SJSA1 (cell line): ENCODE data around the gene PARD3B. TPM values are rescaled to one million over a fixed set of nuclear protein-coding genes. Genes with fewer than 3 reads are reported as not detected.
"Not testable (repeated sequence)": the region's sequence is repeated elsewhere in the genome, so short reads cannot be mapped to it uniquely, and the experiment has no call there.

Source experiments
- DNase-seq, 2 experiments: peaks; one replicate each; pipeline ENCODE4 v3.0.0-alpha.2; 2015 to 2020; ENCODE audit warnings: low spot score in 2 of 2, low read depth in 1 of 2
- H3K27ac ChIP-seq: fragments of 250-450 bp; sonication (Bioruptor Pico); 2 replicates; pipeline ENCODE4 v1.5.1; 2020; ENCODE audit warnings: mild to moderate bottlenecking, moderate library complexity
- H3K27me3 ChIP-seq: fragments of 250-450 bp; sonication (Bioruptor Pico); replicated peaks from 2 replicates; pipeline ENCODE4 v1.5.1; 2020; ENCODE audit warnings: mild to moderate bottlenecking, moderate library complexity
- H3K36me3 ChIP-seq: fragments of 250-450 bp; sonication (Bioruptor Pico); 2 replicates; pipeline ENCODE4 v1.5.1; 2020; ENCODE audit warnings: mild to moderate bottlenecking
- H3K4me1 ChIP-seq: fragments of 250-450 bp; sonication (Bioruptor Pico); replicated peaks from 2 replicates; pipeline ENCODE4 v1.6.1; 2021; ENCODE audit warnings: mild to moderate bottlenecking
- H3K4me3 ChIP-seq: fragments of 250-450 bp; sonication (Bioruptor Pico); 2 replicates; pipeline ENCODE4 v1.5.1; 2020; ENCODE audit warnings: mild to moderate bottlenecking
- H3K9me3 ChIP-seq: fragments of 250-450 bp; sonication (Bioruptor Pico); replicated peaks from 2 replicates; pipeline ENCODE4 v1.5.1; 2020; ENCODE audit warnings: mild to moderate bottlenecking
- total RNA-seq: library from RNA; depleted of rRNA; stranded (reverse); fragments of >200 nt; shearing (Covaris generic); gene quantifications from 2 replicates; pipeline ENCODE4 v1.2.3, GENCODE V29; 2014

The PARD3B gene
- total RNA-seq, 1 experiment from 2014 or later, result 10.6 TPM

DNA sequence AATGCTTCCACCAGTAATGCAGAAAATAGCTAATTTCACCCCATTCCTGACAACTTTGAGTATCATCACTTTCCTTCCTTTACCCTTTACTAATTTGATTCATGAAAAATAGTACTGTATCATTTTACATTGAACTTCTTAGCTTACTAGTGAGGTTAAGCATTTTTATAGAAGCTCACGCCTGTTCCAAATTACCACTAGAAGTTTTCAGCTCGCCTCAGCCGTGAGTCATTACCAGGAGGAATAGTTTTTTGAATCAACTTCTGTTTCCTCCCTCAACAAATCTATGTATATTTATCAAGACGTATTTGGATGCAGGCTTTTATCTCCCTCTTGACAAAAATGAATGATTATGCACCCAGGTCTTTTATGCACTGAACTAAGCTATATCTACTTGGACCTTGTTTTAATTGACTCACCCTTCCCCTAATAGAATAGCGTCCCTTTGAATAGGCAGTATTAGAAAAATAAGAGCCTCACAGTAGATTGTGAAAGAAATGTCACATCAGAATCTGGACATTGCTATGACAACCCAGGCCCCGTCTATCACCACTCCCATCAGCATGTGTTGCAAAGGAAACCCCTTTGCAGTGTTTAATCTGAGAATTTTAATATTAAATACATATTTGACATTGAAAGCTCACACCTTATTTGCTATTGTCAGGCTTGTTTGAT, 929.6 kb downstream of the PARD3B start:
- Histone ChIP-seq H3K4me3 (no peak overlapping the region), H3K27me3 (no peaks in the 10 kb centered on the region), H3K4me1 (peaks cover 44% of the 10 kb centered on the region), H3K9me3 (no peaks in the 10 kb centered on the region), H3K36me3 (no peaks in the 10 kb centered on the region), H3K27ac (0 out of 2 replicates have a peak overlapping the region, but pooled peaks have one; percentile 5)
- peak in 1 of 2 experiments; percentile 38 for DNase-seq

DNA sequence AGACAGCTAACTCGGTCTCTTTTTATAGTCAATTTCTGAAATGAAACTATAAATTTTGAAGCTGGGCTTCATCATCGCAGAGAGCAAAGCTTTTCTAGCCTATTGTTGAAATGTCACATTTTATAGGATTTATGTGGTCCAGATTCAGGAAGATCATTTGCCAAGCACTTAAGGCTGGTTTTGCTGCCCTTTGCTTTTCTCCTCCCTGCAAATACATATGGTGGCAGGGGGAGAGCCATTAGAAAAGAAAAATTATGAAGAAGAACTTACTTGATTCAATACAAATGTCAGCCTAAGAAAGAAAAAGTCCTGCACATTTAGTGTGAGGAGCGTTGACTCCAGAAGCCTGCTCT, 930.1 kb downstream of the PARD3B start:
- DNase-seq, result no peak
- H3K4me3 ChIP-seq, result no peak overlapping the region
- H3K9me3 ChIP-seq, result no peaks in the 10 kb centered on the region
- H3K27ac ChIP-seq, result no peak overlapping the region
- H3K4me1 ChIP-seq, result peaks cover 44% of the 10 kb centered on the region
- H3K36me3 ChIP-seq, result no peaks in the 10 kb centered on the region
- H3K27me3 ChIP-seq, result no peaks in the 10 kb centered on the region

GRCh38 chr2:205477016-205477705, 931.9 kb downstream of the PARD3B start:
- peak; percentile 56 to 88 for DNase-seq
- Histone ChIP-seq H3K9me3 (no peaks in the 10 kb centered on the region), H3K4me1 (peaks cover 44% of the 10 kb centered on the region), H3K36me3 (no peaks in the 10 kb centered on the region), H3K4me3 (no peak overlapping the region), H3K27ac (peak overlapping the region; percentile 75), H3K27me3 (no peaks in the 10 kb centered on the region)

- Histone ChIP-seq H3K27ac (no peak overlapping the region), H3K36me3 (no peaks in the 10 kb centered on the region), H3K9me3 (no peaks in the 10 kb centered on the region; the same call in 1 of the 2 replicates), H3K27me3 (no peaks in the 10 kb centered on the region), H3K4me3 (no peak overlapping the region), H3K4me1 (peaks cover 18% of the 10 kb centered on the region)
- DNase-seq, result no peak
These were observed 936.6 kb downstream of the PARD3B start for GRCh38 chr2:205481861-205482260.

GRCh38 chr2:205482399-205483081, 937.3 kb downstream of the PARD3B start:
- Histone ChIP-seq H3K27ac (no peak overlapping the region), H3K4me3 (no peak overlapping the region), H3K9me3 (no peaks in the 10 kb centered on the region; the same call in 1 of the 2 replicates), H3K27me3 (no peaks in the 10 kb centered on the region), H3K4me1 (peaks cover 14% of the 10 kb centered on the region), H3K36me3 (no peaks in the 10 kb centered on the region)
- no peak for DNase-seq

DNA sequence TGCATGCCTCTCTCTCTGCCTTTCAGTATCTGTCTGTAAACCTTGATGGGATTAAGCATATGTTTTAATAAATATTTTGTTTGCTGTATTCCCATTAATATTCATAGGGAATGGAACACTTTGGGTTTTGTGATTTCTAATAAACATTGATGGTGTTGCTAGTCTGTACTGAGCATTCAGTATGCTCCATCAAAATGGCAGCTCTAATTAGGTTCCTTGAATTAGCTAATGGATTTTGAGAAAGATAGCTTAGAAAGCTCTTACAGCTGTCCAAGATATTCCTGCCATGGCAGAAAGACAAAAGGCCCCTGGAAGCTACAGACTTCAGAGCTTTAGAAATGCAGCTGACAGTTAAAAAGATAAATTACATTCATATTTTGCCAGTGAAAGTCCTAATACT, 937.8 kb downstream of the PARD3B start:
- DNase-seq, result no peak
- peaks cover 8% of the 10 kb centered on the region for H3K4me1 ChIP-seq
- no peak overlapping the region for H3K4me3 ChIP-seq
- H3K27me3 ChIP-seq, result no peaks in the 10 kb centered on the region
- H3K9me3 ChIP-seq, result no peaks in the 10 kb centered on the region; the same call in 1 of the 2 replicates
- H3K36me3 ChIP-seq, result no peaks in the 10 kb centered on the region
- H3K27ac ChIP-seq, result no peak overlapping the region

- H3K9me3 ChIP-seq, result no peaks in the 10 kb centered on the region; the same call in 1 of the 2 replicates
- H3K27me3 ChIP-seq, result no peaks in the 10 kb centered on the region
- H3K4me3 ChIP-seq, result no peak overlapping the region
- no peaks in the 10 kb centered on the region for H3K36me3 ChIP-seq
- DNase-seq, result no peak
- no peaks in the 10 kb centered on the region for H3K4me1 ChIP-seq
- no peak overlapping the region for H3K27ac ChIP-seq
These were observed 938.9 kb downstream of the PARD3B start for GRCh38 chr2:205484215-205484614.

GRCh38 chr2:205484764-205485163, 939.5 kb downstream of the PARD3B start:
- Histone ChIP-seq H3K27ac (no peak overlapping the region), H3K4me3 (no peak overlapping the region), H3K9me3 (no peaks in the 10 kb centered on the region; the same call in 1 of the 2 replicates), H3K4me1 (no peaks in the 10 kb centered on the region), H3K27me3 (no peaks in the 10 kb centered on the region), H3K36me3 (no peaks in the 10 kb centered on the region)
- no peak for DNase-seq

DNA sequence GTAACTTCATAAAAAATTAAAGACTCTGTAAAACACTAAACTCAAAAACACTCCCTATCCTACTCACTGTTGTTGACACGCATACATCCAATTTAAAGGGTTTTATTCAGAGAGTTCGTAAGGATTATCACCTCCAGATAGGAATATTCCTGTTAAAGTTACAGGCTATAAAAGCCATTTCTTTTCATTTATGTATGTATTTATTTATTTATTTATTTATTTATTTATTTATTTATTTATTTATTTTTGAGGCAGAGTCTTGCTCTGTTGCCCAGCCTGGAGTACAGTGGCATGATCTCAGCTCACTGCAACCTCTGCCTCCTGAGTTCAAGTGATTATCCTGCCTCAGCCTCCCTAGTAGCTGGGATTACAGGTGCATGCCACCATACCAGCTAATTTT, 948.3 kb downstream of the PARD3B start:
- not testable (repeated sequence) for H3K4me3 ChIP-seq, H3K27me3 ChIP-seq

DNA sequence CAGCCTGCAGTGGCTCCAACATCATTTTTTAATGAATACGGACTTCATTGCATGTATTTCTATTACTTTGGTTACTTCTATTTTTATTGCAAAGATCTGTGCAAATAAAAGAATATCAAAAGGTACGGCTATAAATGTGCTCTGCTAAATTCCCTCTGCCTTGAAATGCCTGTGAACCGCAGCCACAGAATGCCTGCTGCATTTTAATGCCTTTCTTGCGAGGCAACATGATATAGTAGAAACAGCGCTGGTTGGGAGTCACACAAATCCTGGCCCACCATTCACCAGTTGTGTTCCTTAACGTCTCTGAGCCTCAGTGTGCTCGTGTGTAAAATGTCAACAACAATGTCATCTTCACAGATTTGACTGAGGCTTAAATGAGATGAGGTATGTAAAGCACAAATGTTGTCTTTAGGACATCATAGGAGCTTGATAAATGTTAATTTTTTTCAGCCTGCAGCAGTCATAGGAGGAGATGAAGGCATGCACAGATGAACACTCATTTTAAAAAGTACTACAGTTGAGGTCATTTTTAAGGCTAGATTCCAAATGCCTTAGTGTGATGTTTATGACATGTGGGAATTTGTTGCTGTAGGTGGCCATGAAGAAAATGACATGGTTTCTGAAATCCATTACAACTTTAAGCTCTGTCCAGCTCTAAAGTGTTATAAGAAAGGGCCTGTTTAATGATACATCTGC, 949.4 kb downstream of the PARD3B start:
- H3K27ac ChIP-seq, result no peak overlapping the region
- H3K36me3 ChIP-seq, result no peaks in the 10 kb centered on the region
- no peak overlapping the region for H3K4me3 ChIP-seq
- no peak for DNase-seq
- H3K27me3 ChIP-seq, result no peaks in the 10 kb centered on the region
- H3K4me1 ChIP-seq, result no peaks in the 10 kb centered on the region
- no peaks in the 10 kb centered on the region; the same call in 1 of the 2 replicates for H3K9me3 ChIP-seq

More for the DNA sequence above, 948.3 kb downstream of the PARD3B start:
- not testable (repeated sequence) for DNase-seq, H3K36me3 ChIP-seq, H3K4me1 ChIP-seq, H3K27ac ChIP-seq, H3K9me3 ChIP-seq

DNA sequence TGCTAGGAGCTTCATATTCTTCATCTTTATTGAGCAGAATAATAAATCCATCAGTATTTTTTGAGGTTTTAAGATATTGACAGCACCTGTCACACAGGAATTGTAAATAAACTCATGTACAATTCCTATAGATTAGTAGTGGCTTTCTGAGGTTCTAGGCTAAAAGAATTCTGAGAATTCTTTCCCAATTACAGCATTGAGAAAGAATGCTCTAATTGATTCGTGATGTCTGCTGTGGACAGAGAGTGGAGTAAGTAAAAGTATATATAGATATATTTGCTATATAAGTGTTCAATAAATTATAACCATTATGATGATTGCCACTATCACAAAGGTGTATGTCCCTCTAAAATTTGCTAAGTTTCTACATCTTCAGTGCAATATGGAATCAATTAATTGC, 950.5 kb downstream of the PARD3B start:
- no peaks in the 10 kb centered on the region; the same call in 1 of the 2 replicates for H3K9me3 ChIP-seq
- no peak for DNase-seq
- H3K4me3 ChIP-seq, result no peak overlapping the region
- H3K27ac ChIP-seq, result no peak overlapping the region
- no peaks in the 10 kb centered on the region for H3K4me1 ChIP-seq
- H3K36me3 ChIP-seq, result no peaks in the 10 kb centered on the region
- no peaks in the 10 kb centered on the region for H3K27me3 ChIP-seq

DNA sequence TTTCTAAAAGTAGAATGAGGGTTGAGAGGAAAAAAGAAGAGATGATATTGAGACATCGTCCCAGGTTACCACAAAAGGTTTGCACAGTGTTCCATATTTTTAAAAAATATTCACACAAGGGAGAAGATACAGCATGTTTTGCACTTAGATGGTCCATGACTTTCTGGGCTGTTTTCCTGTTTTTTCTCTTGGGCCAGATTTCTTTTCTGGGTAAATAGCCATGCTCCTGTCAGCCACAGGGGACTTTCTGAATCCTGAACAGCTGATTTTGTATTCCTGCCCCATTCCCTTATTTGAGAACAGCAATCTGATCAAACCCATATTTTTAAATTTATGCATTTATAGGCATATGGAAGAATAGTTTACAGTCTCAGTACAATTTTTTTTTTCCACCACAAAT, 951.1 kb downstream of the PARD3B start:
- H3K27me3 ChIP-seq, result no peaks in the 10 kb centered on the region
- no peak overlapping the region for H3K4me3 ChIP-seq
- DNase-seq, result no peak
- H3K9me3 ChIP-seq, result no peaks in the 10 kb centered on the region; the same call in 1 of the 2 replicates
- no peak overlapping the region for H3K27ac ChIP-seq
- no peaks in the 10 kb centered on the region for H3K36me3 ChIP-seq
- H3K4me1 ChIP-seq, result no peaks in the 10 kb centered on the region

GRCh38 chr2:205496772-205497171, 951.5 kb downstream of the PARD3B start:
- Histone ChIP-seq H3K4me3 (no peak overlapping the region), H3K9me3 (no peaks in the 10 kb centered on the region; the same call in 1 of the 2 replicates), H3K27ac (no peak overlapping the region), H3K36me3 (no peaks in the 10 kb centered on the region), H3K27me3 (no peaks in the 10 kb centered on the region), H3K4me1 (no peaks in the 10 kb centered on the region)
- DNase-seq, result no peak
